K562 (cell line): ENCODE results near the gene RTF1. TPM values are rescaled to one million over a fixed set of nuclear protein-coding genes. Genes with fewer than 3 reads are reported as not detected.
A peak's percentile ranks its signal among the peaks of the same experiment; 100 is the strongest.

Experiments
- DMBX1 ChIP-seq: fragments of 250-450 bp; sonication (Bioruptor Pico); IDR thresholded peaks from 2 replicates; pipeline ENCODE4 v1.8.0; 2022; ENCODE audit warnings: inconsistent platforms, mild to moderate bottlenecking, moderate library complexity, borderline replicate concordance
- DNMT1 ChIP-seq: fragments of 450-650 bp; IDR thresholded peaks from 2 replicates; pipeline ENCODE4 v1.6.1; 2016; ENCODE audit warnings: antibody characterized with exemption, mild to moderate bottlenecking
- GATAD2B ChIP-seq: fragments of 450-650 bp; IDR thresholded peaks from 2 replicates; pipeline ENCODE4 v1.6.1; 2017; ENCODE audit warnings: mild to moderate bottlenecking, borderline replicate concordance
- HDAC8 ChIP-seq: fragments of 450-650 bp; IDR thresholded peaks from 2 replicates; pipeline ENCODE4 v1.6.1; 2016; ENCODE audit warnings: mild to moderate bottlenecking, missing genetic modification characterization, moderate library complexity, missing compliant biosample characterization
- NONO ChIP-seq, 2 experiments: fragments of 200-400 bp in 1 of 2; fragments of 450-650 bp in 1 of 2; formaldehyde crosslinking in 1 of 2; IDR thresholded peaks; 2 replicates each; pipeline ENCODE4 v1.6.1; 2017; ENCODE audit warnings: low read depth in 2 of 2, mild to moderate bottlenecking in 2 of 2, moderate library complexity in 2 of 2, low read length in 1 of 2
- PCBP2 ChIP-seq: fragments of 200-400 bp; formaldehyde crosslinking; IDR thresholded peaks from 2 replicates; pipeline ENCODE4 v1.6.1; 2018; ENCODE audit warnings: low read length, low read depth, mild to moderate bottlenecking, moderate library complexity; ENCODE audit not compliant: poor library complexity, severe bottlenecking
- SMAD4 ChIP-seq: fragments of 250-450 bp; sonication (Bioruptor Pico); conservative IDR thresholded peaks from 2 replicates; pipeline ENCODE4 v1.8.0; 2021; ENCODE audit warnings: inconsistent platforms, mild to moderate bottlenecking, moderate library complexity
- TARDBP ChIP-seq: fragments of 450-650 bp; IDR thresholded peaks from 2 replicates; pipeline ENCODE4 v1.6.1; 2016
- XRCC4 ChIP-seq: IDR thresholded peaks from one replicate; pipeline ENCODE4 v1.6.1; 2011; ENCODE audit not compliant: insufficient read depth, insufficient read length; ENCODE audit errors: extremely low read depth
- YY1 ChIP-seq, 3 experiments: IDR thresholded peaks; 2 replicates each; pipeline ENCODE4 v1.6.1; 2011; ENCODE audit warnings: low read length in 2 of 3, mild to moderate bottlenecking in 2 of 3, moderate library complexity in 2 of 3, borderline replicate concordance in 1 of 3, control low read depth in 1 of 3, low read depth in 1 of 3; ENCODE audit not compliant: insufficient read depth in 3 of 3, insufficient replicate concordance in 2 of 3, control insufficient read depth in 1 of 3, insufficient read length in 1 of 3; ENCODE audit errors: extremely low read depth in 1 of 3
- polyA plus RNA-seq, 8 experiments: library from polyadenylated mRNA; depleted of rRNA in 4 of 8; stranded (reverse) in 5 of 8; unstranded in 3 of 8; fragments of >200 nt; fragmentation: Nextera tagmentation in 2 of 8; fragmentation: Illumina TruSeq in 1 of 8; extraction: Ambion mirVana in 2 of 8; extraction: Trizol in 1 of 8; gene quantifications; 2 replicates each; pipeline versions ENCODE4 v1.2.1 to v1.2.3, GENCODE V29; 2011 to 2014; ENCODE audit warnings: inconsistent platforms in 1 of 8, missing spikeins in 1 of 8
- total RNA-seq, 7 experiments: library from RNA; depleted of rRNA in 6 of 7; stranded (reverse); fragments of >200 nt in 6 of 7; fragmentation: Illumina TruSeq in 2 of 7; extraction: Trizol in 2 of 7; gene quantifications; 2 replicates each; pipeline versions ENCODE4 v1.2.1 to v1.2.3, GENCODE V29; 2011 to 2021; ENCODE audit warnings: low replicate concordance in 1 of 7
- TF ChIP-seq, protein P1 (sequence below): fragments of 150-350 bp; conservative IDR thresholded peaks from 2 replicates; pipeline ENCODE4 v1.6.1; 2014; ENCODE audit warnings: low read length
- TF ChIP-seq, protein P2 (sequence below): sonication (generic); formaldehyde crosslinking; IDR thresholded peaks from 2 replicates; pipeline ENCODE4 v1.8.1; 2023; ENCODE audit warnings: missing genetic modification reagents, mild to moderate bottlenecking, borderline replicate concordance
- TF ChIP-seq, protein P3 (sequence below): IDR thresholded peaks from 3 replicates; pipeline ENCODE4 v1.6.1; 2011; ENCODE audit warnings: borderline replicate concordance, mild to moderate bottlenecking; ENCODE audit not compliant: insufficient read length, insufficient read depth
- TF ChIP-seq, protein P4 (sequence below): fragments of 450-650 bp; IDR thresholded peaks from 2 replicates; pipeline ENCODE4 v1.6.1; 2016; ENCODE audit warnings: mild to moderate bottlenecking

Gene RTF1
- total and polyA plus RNA-seq, 9 of the 15 experiments (the other 6 are each of a cell fraction or from before 2014, with no cell fraction given) = 7.6 to 69.5 (median 31.5) TPM

DNA sequence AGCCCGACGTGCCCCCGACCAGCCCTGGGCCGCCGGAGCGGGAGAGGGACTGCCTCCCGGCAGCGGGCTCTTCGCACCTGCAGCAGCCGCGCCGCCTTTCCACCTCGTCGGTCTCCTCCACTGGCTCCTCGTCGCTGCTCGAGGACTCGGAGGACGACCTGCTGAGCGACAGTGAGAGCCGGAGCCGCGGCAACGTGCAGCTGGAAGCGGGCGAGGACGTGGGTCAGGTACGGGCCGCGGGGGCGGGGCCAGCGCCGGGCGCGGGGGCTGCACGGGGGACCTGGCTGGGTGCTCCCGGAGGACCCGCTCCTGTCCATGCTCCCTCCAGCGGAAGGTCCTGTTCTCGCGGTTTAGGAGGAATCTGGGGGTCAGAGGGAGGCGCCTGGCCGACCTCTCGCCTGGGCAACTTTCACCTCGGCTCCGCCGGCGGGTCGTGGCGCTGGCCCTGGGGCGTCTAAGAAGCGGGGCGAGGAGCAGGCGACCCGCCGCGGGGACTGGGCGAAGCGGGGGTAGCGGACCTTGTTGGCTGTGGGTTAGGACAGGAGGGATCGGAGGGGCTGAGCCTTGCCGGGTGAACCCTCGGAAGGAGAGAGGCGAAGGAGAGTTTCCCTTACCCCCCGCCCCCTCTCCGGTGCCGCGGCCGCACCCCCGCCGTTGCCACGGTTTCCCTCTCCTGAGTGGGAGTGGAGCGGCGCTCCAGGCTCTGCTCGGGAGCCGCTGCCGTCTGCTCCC is 77.5 kb downstream of the RTF1 start (continued):
- TF ChIP-seq, protein P1, sequence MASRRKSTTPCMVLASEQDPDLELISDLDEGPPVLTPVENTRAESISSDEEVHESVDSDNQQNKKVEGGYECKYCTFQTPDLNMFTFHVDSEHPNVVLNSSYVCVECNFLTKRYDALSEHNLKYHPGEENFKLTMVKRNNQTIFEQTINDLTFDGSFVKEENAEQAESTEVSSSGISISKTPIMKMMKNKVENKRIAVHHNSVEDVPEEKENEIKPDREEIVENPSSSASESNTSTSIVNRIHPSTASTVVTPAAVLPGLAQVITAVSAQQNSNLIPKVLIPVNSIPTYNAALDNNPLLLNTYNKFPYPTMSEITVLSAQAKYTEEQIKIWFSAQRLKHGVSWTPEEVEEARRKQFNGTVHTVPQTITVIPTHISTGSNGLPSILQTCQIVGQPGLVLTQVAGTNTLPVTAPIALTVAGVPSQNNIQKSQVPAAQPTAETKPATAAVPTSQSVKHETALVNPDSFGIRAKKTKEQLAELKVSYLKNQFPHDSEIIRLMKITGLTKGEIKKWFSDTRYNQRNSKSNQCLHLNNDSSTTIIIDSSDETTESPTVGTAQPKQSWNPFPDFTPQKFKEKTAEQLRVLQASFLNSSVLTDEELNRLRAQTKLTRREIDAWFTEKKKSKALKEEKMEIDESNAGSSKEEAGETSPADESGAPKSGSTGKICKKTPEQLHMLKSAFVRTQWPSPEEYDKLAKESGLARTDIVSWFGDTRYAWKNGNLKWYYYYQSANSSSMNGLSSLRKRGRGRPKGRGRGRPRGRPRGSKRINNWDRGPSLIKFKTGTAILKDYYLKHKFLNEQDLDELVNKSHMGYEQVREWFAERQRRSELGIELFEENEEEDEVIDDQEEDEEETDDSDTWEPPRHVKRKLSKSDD = no peak
- TF ChIP-seq DMBX1 (CRISPR knock-in tag) (no peak), XRCC4 (no peak), SMAD4 (CRISPR knock-in tag) (no peak), TARDBP (no peak), HDAC8 (tag) (no peak), GATAD2B (no peak), DNMT1 (no peak), NONO (IDR thresholded peaks at IDR 0.05; ENCODE audit: low read depth in 2 of 2, low read length in 1 of 2) (no peak), YY1 (IDR thresholded peaks at IDR 0.05; ENCODE audit: borderline replicate concordance in 1 of 3, control insufficient read depth in 1 of 3, extremely low read depth in 1 of 3, insufficient read depth in 3 of 3, insufficient read length in 1 of 3, insufficient replicate concordance in 2 of 3, low read depth in 1 of 3, low read length in 2 of 3) (peak in 1 of 3 experiments; percentile 1), PCBP2 (no peak)
- TF ChIP-seq, protein P2, sequence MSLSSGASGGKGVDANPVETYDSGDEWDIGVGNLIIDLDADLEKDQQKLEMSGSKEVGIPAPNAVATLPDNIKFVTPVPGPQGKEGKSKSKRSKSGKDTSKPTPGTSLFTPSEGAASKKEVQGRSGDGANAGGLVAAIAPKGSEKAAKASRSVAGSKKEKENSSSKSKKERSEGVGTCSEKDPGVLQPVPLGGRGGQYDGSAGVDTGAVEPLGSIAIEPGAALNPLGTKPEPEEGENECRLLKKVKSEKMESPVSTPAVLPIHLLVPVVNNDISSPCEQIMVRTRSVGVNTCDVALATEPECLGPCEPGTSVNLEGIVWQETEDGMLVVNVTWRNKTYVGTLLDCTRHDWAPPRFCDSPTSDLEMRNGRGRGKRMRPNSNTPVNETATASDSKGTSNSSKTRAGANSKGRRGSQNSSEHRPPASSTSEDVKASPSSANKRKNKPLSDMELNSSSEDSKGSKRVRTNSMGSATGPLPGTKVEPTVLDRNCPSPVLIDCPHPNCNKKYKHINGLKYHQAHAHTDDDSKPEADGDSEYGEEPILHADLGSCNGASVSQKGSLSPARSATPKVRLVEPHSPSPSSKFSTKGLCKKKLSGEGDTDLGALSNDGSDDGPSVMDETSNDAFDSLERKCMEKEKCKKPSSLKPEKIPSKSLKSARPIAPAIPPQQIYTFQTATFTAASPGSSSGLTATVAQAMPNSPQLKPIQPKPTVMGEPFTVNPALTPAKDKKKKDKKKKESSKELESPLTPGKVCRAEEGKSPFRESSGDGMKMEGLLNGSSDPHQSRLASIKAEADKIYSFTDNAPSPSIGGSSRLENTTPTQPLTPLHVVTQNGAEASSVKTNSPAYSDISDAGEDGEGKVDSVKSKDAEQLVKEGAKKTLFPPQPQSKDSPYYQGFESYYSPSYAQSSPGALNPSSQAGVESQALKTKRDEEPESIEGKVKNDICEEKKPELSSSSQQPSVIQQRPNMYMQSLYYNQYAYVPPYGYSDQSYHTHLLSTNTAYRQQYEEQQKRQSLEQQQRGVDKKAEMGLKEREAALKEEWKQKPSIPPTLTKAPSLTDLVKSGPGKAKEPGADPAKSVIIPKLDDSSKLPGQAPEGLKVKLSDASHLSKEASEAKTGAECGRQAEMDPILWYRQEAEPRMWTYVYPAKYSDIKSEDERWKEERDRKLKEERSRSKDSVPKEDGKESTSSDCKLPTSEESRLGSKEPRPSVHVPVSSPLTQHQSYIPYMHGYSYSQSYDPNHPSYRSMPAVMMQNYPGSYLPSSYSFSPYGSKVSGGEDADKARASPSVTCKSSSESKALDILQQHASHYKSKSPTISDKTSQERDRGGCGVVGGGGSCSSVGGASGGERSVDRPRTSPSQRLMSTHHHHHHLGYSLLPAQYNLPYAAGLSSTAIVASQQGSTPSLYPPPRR (CRISPR knock-in tag) = no peak
- TF ChIP-seq, protein P3, sequence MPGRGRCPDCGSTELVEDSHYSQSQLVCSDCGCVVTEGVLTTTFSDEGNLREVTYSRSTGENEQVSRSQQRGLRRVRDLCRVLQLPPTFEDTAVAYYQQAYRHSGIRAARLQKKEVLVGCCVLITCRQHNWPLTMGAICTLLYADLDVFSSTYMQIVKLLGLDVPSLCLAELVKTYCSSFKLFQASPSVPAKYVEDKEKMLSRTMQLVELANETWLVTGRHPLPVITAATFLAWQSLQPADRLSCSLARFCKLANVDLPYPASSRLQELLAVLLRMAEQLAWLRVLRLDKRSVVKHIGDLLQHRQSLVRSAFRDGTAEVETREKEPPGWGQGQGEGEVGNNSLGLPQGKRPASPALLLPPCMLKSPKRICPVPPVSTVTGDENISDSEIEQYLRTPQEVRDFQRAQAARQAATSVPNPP = no peak
- TF ChIP-seq, protein P4, sequence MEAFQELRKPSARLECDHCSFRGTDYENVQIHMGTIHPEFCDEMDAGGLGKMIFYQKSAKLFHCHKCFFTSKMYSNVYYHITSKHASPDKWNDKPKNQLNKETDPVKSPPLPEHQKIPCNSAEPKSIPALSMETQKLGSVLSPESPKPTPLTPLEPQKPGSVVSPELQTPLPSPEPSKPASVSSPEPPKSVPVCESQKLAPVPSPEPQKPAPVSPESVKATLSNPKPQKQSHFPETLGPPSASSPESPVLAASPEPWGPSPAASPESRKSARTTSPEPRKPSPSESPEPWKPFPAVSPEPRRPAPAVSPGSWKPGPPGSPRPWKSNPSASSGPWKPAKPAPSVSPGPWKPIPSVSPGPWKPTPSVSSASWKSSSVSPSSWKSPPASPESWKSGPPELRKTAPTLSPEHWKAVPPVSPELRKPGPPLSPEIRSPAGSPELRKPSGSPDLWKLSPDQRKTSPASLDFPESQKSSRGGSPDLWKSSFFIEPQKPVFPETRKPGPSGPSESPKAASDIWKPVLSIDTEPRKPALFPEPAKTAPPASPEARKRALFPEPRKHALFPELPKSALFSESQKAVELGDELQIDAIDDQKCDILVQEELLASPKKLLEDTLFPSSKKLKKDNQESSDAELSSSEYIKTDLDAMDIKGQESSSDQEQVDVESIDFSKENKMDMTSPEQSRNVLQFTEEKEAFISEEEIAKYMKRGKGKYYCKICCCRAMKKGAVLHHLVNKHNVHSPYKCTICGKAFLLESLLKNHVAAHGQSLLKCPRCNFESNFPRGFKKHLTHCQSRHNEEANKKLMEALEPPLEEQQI = no peak
